HFF-Myc (cell line): ENCODE data around the gene DTNBP1.
A peak's percentile ranks its signal among the peaks of the same experiment; 100 is the strongest.

Experiments used
- DNase-seq: peaks from one replicate; pipeline ENCODE4 v3.0.0-alpha.2; 2011; ENCODE audit warnings: low read depth; ENCODE audit errors: extremely low read depth
- H3K4me3 ChIP-seq: replicated peaks from 2 replicates; pipeline ENCODE4 v1.5.1; 2011; ENCODE audit warnings: low read depth, mild to moderate bottlenecking, control low read depth, low read length
- CTCF ChIP-seq: IDR thresholded peaks from 2 replicates; pipeline ENCODE4 v1.5.1; 2012; ENCODE audit warnings: mild to moderate bottlenecking, low read depth, low read length, control low read depth; ENCODE audit errors: missing control alignments

The DTNBP1 gene

GRCh38 chr6:15508441-15508871 lies 154.4 kb downstream of the DTNBP1 start:
- no peak for TF ChIP-seq CTCF
- DNase-seq: no peak
- no peak overlapping the region for H3K4me3 ChIP-seq

GRCh38 chr6:15507746-15508145 lies 155.1 kb downstream of the DTNBP1 start:
- TF ChIP-seq CTCF: no peak
- H3K4me3 ChIP-seq: no peak overlapping the region
- no peak for DNase-seq

- no peak for TF ChIP-seq CTCF
- H3K4me3 ChIP-seq: no peak overlapping the region
These were observed 155.6 kb downstream of the DTNBP1 start for GRCh38 chr6:15507221-15507620.

GRCh38 chr6:15506066-15506465 lies 156.8 kb downstream of the DTNBP1 start:
- no peak for DNase-seq
- H3K4me3 ChIP-seq: no peak overlapping the region
- TF ChIP-seq CTCF: no peak

More at GRCh38 chr6:15507221-15507620, 155.6 kb downstream of the DTNBP1 start:
- no peak for DNase-seq

- no peak for DNase-seq
- peak overlapping the region; percentile 20 for H3K4me3 ChIP-seq
- no peak for TF ChIP-seq CTCF
These were observed 157.3 kb downstream of the DTNBP1 start for GRCh38 chr6:15505463-15505918.

- peak overlapping the region; percentile 20 for H3K4me3 ChIP-seq
- peak; percentile 93 for DNase-seq
- TF ChIP-seq CTCF: no peak
These were observed 158.1 kb downstream of the DTNBP1 start for GRCh38 chr6:15504581-15505350.
